Germinal center (tissue), 1 donor: ENCODE data around the gene GBP2.

ENCODE experiments used
- DNase-seq: peaks from one replicate; pipeline ENCODE4 v3.0.0; 2012; ENCODE audit warnings: mixed read lengths, low spot score

GBP2 gene

DNA sequence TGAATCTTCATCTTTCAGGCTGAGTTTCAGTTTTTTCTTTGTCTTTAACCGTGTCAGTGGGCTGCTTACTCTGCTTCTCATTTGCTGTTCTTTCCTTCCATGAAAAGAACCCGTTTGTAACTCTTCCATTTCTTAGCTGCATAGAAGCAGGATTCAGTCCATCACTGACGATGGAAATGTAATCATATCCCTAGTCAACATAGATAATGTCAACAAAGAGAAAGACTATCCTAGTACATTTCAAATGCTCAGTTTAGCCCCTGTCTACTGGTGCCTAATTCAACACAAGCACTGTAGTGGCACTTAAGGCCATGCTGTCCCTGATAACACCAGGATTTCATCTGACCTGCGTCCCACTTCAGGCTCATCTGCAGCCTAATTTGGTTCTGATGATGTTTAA, 61.3 kb downstream of the GBP2 start:
- no peak for DNase-seq

GRCh38 chr1:89063094-89063493, 62.8 kb downstream of the GBP2 start:
- DNase-seq: no peak

DNA sequence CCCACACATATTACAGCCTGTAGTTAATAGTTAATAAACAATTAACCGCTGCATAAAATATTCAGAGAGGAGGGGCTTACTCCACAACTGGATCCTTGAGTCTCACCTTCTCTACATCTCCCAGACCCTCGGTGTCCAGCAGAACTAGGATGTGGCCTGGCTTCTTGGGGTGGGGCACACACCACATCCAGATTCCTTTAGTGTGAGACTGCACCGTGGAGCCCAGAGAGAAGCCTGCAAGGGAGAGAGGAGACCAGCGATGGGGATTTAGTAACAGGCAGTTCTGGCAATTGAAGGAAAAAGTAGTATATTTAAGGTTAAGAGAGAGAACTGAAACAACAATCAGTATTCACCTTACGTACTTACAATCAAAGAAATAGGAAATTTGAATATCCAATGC, 65.8 kb downstream of the GBP2 start:
- DNase-seq: no peak
